GM18868 (cell line): Measurements from ENCODE around the gene KCNQ4.

Experiments used
- ATAC-seq: cut with Tn5 transposase; IDR thresholded peaks from one replicate; pipeline ENCODE4 v1.9.1; 2021; ENCODE audit warnings: mild to moderate bottlenecking, moderate library complexity; ENCODE audit not compliant: unreplicated experiment

The KCNQ4 gene

DNA sequence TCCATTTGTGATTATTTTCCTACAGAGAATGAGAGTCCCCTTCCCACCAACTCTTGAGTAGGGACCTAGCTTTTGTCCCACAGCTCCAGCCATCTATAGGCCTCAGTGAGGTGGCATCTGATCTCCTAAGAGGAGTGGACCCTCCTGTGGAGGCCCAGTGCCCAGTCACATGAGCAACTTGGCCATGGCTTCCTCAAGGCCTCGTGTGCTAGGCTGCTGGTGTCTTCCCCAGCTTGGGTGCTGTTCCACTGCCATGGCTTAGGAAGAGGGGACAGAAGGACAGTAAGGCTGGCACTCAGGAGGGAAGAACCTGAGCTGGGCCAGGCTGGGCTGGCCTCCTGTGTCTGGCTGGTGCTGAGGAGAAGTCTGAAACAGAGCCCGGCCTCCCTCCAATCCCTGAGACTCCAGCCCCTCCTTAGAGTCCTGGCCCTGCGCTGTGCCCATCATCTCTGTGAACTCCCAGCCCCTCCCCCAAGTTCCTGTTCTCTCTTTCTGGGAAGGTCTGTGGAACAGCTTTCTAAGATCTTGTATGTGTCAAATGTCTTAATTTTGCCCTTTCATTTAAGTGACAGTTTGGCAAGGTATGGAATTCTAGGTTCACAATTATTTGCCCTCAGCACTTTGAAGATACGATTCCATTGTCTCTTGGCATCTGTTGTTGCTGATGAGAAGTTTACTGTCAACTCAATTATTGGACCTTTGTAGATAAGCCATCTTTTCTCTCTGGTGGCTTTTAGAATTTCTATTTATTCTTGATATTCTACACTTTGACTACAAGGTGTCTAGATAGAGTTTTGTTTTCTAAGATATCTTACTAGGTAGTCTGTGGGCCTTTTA lies 7.1 kb upstream of the KCNQ4 start:
- no peak for ATAC-seq

DNA sequence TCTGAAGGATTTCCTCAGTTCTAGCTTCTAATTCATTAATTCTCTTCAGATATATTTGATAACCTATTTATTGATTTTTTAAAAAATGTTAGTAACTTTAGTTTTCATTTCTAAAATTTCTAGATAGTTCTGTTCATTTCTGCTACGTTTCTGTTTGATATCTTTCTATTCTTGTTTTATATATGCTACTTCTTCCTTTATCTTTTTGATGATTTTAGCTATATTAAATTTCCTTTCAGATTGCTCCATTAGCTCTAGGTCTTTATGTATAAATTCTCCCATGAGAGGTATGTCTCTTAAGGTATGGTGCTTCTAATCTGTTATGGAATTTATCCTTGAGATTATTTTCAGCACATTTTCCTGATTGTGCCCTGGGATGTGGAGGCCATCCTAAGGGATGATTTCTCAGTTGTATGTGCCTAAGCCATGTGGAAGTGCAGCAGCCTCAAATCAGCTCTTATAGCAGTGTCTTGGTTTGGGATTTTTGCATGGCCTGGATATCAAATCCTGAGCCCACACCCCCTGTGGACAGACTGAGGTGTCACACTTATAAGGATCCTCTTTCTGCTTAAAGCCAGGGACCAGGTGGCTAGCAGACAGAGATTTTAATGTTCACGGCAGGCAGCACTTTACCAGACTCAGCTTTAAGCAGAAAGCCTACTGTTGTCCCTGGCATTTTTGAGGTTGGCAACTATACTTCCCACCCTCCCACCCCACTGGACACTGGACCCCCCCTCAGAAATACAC lies 6.2 kb upstream of the KCNQ4 start:
- ATAC-seq: no peak

DNA sequence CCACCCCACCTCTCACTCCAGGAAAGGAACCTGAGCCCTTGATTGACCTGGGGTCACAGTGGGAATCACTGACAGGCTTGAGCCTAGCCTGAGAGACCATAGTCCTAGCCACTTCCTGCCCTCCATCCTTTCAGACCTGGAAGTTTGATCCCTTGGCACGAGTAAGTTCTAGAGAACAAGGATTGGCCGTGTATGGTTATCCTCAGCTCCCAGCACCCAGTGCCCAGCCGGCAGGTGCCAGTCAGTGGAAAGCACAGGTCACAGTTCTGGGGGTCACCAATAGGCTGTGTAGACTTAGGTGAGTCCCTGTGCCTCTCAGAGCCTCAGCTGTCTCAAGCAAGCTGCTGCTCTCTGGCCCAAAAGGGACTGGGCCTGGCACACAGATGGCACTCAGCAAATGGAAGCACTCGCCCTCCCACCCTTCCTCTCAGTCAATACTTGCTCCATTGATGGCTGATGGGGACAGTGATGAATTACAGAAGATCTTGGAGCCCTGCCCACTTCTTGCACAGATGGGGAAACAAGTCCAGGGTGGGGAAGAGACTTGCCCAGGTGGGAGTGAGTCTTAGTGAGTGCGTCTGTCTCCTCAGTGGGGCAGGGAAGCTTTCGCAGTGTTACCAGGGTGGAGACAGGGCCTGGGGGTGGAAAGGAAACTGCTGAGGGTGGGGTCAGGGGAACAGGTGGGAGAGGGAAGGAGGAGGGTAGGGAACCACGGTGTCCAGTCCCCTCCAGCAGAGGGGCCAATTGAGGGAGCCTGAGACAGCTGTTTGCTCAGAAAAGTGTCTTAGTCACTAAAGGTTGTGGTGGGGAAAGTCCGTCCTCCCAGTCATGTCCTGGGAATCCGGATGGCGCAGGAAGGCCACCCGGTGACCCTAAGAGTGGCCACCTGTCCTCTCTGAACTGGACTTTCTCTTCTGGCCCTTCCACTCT lies 2.6 kb upstream of the KCNQ4 start:
- no peak for ATAC-seq

DNA sequence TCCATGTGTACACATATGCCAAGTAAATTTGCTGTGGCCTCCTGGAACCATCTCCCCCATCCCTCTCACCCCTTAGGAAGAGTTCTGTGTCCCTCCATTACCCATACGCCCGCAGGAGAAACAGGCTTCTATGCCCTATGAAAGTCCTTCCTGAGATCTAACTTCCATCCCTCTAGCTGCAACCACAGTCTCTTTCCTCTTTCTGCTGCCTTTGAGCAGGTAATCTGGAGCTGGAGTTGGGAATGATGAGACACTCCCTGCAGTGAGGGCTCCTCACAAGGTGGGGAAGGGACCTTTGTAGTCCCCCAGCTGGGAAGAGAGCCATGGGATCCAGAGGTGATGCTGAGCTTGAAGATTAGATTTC lies 2.0 kb upstream of the KCNQ4 start:
- no peak for ATAC-seq

DNA sequence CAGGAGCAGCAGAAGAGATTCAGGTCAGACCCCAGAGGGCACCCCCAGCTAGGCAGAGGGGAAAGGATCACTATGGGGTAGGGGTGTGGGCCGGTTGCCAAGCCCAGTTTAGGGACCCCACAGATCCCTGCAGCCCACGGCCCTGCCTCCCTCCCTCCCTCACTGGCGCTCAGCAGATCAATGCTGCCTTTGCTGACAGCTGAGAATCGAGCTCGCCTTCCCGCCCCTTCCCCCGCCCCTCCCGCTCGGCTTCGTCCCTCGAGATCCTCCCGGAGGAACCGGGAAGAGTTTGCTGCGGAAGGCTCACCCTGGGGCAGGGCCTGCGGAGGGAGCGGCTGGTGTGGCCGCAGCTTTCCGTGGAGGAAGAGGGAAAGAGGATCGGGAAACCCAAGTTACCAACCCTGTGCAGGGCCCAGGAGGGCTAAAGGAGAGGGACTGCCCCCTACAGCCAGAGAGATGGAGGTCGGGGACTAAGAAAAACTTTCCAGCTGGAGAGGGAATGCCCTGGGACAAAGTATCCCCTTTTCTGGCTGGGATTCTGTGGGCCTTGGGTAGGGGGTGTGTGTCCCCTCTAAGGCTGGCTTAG lies 1.1 kb upstream of the KCNQ4 start:
- no peak for ATAC-seq

DNA sequence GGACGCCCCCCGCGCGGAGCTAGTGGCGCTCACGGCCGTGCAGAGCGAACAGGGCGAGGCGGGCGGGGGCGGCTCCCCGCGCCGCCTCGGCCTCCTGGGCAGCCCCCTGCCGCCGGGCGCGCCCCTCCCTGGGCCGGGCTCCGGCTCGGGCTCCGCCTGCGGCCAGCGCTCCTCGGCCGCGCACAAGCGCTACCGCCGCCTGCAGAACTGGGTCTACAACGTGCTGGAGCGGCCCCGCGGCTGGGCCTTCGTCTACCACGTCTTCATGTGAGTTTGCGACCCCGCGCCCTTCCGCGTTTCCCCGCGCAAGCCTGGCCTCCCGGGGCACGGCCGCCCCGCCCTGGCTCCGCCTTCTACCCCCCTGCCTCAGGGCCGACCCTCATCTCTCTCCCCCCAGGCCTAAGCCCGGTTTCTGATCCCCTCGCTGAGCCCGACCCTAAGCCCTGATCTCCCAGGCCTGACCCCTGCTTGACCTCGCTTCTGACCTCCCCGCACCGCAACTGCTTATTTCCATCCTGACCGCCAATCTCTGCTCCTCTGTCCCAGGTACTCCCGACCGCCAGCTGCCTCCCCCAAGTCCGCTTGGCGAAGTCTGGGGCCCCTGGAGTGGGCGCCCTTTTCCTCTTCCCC lies 669 bp downstream of the KCNQ4 start:
- no peak for ATAC-seq

DNA sequence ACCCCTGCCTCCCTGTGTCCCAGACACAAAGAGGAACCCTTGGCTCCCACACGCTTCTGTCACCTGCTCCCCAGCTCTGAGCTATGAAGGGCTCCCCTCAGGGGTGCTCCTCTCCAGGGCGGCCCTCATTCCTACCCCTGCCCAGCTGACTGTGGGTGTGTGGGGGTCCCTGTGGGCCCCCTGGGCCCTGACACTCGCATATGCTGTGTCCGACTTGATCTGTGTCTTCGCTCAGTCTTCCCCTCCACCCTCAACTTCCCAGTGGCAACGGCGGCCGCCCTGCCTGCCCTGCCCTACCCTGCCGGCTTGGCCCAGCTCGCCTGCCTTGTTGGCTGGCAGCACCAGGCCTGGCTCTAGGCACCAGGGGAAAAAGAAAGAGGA lies 1.2 kb downstream of the KCNQ4 start:
- ATAC-seq: no peak

DNA sequence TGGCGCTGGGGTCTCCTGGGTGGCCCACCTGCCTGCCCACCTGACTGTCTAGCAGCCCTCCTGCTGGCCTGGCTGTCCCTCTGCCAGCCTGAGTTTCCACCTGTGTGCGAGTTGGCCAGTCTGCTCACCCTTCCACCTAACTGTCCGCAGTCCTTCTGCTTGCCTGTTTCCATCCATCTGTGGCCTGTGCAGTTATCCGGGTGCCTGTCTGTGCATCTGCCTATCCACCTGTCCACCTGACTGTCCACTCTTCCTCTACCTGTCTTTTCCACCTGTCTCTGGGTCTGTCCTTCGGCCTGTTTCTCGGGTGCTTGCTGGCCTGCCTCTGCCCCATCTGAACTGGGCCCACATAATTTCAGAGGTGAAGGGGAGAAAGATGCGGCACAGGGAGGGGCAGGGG lies 1.9 kb downstream of the KCNQ4 start:
- ATAC-seq: no peak

DNA sequence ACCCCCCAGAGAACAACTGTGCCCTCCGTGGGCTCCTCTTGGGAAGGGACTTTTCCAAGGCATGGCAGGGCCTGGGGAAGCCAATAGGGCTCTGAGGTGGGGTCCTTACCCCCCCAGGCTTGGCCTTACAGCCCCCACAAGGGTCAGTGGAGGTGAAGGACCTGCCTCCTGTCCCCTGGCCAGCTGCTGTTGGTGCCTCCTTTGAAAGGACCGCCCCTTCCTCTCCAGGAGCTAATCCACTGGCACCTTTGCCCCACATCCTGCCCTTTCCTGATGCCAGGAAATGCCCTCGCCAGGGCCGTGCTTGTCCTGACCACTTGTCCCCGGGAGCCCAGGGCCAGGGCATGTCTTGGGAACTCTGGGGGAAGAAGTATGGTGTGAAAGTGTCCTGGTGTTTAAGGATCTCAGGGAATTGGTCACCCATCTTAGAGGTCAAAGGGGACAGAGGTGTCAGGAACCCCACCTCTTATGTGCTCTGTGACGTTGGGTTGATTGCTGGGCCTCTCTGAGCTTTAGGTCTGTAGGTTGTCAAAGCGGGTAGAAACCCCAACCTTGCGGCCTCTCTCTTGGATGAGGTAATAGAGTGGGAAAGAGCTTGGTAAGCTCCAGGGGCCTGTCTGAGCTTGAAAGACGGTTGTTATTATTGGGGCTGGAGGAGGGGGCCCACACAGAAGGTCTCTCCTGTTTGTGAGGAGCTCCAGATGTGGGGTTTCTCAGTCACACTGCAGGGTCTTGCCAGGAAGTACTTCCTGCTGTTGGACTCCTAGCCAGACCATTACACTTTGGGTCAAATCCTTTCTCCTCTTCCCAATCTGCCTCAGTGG lies 2.8 kb downstream of the KCNQ4 start:
- no peak for ATAC-seq

DNA sequence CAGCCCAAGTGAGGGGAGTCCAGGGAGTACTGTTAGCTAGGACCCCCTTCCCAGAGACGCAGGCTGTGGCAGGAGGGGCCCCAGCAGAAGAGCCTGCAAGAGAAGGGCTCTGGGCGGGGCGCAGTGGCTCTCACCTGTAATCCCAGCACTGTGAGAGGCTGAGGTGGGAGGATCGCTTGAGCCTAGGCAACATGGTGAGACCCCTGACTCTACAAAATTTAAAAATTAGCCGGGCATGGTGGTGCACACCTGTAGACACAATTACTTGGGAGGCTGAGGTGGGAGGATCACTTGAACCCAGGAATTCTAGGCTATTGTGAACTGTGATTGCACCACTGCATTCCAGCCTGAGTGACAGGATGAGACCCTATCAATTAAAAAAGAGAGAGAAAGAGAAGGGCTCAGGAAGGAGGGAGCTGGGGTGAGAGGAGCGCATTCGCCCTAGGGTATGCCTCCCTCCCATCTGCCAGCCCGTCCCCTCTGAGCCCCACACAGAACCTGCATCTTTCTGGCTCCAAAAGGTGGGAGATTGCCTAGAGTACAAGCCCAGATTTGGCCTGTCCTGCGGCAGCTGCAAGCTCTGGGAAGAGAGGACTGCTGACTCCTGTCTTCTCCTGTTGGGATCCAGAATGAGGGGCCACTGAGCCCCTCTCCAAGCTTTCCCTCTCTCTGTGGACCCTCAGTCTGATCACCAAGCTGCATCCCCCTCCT lies 3.6 kb downstream of the KCNQ4 start:
- no peak for ATAC-seq

DNA sequence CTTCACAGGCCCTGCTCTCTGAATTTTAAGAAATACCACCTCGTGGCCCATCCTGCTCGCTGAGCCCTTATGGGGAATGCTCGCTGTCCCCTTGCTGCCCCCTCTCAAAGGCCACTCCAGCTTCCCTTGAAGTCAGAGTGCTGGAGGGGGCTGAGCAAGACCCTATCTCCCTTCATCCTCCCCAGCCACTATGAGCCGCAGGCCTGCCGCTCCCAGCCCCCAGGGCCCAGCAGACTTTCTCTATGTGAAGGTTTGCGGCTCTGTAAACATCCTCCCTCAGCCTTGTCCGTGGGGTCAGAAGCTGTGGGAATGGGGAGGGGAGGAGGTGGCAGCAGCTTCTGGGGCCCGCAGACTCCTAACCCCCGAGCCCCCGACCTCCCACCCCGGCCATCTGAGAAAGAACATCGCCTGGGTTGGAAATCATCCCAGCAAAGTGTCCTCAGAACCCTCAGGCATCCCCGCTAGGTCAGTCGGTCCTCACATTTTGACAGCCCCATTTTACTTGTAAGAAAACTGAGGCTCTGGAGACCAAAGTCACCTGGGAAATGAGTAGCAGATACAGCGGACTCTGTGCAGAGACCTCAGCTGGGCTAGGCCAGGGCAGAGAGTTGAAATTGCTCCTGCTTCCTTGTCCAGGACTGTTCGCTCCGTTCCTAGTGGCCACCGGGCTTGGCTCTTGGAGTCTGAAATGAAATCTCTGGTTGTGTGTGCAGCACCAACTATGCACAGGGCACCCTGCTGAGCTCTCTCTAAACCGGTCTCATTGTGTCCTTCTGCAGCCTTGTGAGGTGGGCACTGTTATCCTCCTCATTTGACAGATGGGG lies 4.4 kb downstream of the KCNQ4 start:
- ATAC-seq: no peak

DNA sequence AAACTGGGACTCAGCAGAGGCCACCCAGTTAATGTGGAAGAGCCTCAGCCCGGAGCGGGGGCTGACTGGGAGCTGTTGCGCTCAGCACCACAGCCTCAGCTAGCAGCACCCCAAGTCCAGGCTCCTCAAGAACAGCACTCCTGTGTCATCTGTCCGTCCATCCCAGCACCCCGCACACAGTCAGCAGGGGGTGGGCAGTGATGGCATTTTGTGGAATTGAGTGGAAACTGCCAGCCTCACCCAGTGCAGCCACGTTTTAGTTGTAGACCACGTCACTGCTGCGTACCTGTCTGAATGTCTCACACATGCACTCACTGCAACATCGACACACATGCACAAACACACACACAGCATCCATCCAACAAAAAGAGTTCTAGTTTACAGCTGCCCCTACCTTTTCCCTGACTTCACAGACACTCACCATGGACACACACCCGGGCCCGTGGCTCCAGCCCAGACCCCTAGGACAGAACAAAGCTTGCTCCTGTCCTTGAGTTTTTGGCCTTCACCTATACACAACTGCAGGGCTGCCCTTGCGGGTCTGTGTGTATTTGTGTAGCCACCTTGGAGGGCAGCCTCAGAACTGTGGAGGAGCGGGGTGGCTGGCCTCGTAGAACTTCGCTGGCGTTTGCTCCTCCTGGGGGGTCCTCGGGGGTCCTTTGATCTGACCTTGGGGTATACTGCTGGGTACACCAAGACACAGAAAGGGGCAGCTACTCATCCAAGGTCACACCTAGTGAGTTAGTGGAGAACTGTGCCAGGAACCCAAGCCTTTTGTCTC lies 5.2 kb downstream of the KCNQ4 start:
- no peak for ATAC-seq

DNA sequence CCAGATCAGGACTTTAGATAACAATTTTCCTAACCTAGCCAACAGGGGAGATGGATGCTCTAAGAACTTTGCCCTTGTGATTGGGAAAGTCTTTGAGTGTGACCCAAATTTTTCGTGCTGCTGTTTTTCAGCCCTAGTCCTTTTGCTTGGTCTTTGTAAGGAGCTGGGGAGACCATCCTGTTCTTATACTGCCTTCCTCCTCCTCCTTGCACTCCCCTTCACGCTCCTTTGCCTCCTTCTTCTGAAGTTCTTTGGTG lies 5.7 kb downstream of the KCNQ4 start:
- ATAC-seq: no peak

DNA sequence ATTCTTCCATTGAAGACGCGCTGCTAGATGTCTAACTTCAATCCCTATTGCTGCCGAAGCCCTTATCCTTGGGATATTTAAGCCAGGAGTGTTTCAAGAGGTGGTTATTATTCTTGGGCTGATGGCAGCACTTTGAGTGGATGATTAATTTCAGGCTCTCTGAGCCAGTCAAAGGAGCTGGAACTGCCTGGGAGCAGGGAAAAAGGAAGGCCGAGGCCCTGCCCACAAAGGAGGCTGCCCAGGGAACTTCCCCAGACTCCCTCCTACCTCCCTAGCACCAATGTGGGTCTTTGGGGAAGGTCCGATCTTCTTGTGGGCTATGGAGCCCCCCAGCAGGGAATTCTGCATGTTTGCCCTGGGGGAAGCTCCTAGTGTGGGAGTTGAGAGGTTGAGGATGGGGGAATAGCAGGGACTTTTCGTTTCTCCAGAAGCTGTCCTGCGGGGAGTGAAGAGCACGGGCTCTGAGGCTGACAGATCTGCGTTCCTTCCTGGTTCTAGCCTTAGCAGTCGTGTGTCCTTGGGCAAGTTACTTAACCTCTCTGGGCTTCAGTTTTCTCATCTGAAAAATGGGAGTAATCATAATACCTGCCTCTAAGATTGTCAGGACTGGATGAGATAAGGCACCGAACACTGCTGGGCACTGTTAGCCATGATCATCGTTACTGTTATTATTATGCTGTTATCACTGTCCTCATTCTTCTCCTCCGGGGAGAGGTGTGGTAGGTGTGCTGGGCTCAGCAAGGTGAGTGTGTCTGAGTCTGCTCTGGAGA lies 6.3 kb downstream of the KCNQ4 start:
- no peak for ATAC-seq

DNA sequence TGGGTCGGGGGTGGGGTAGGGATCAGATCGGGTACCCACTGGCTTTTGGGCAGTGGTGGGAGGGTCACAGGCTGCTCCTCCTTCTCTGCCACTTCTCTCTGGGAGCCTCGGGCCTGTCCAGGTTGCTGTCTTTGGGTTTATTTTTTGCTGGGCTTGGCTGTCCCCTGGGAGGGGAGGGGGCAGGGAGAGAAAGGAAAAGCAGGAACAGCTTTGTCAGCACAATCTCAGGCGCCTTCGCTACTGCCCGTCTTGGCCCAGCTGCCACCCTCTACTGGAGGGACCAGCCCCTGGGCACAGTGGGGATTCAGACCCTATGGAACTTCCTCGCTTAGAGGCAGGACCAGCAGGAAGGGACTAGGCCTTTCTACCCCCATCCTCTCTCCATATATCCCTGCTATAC lies 8.4 kb downstream of the KCNQ4 start:
- ATAC-seq: no peak

DNA sequence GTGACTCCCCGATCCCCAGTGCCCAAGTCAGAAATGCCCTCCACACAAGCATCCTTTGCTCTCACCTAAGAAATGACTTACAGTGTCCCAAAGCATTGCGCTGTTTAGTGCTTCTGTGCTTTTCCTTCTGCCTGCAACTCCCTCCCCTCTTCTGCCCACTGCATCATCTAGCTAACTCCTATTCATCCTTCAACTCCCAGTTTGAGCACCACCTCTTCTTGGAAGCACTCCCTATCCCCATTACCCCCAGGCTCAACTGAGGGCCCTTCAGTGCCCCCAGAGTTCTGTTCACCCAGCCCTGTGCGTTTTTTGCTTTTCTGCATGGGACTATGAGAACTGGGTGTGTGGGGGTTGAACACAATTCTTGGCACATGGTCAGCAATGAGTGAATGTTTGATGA lies 10.0 kb downstream of the KCNQ4 start:
- ATAC-seq: no peak

DNA sequence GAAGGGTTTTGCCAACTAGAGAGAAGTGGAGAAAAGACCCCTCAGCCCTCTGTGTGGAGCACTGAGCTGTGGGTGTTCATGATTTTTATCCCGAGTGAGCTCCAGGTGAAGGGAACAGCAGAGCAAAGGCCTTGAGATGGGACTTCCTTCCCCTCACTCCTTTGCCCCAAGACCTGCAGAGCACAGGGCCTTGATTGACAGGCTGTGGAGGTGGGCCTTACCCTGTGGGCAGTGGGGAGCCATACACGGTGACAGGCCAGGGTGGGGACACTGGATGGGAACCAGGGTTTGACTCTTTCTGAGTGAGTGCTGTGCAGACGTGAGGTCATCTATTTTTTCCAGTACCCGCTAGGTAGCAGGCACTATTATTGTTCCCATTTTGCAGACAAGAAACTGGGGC lies 10.5 kb downstream of the KCNQ4 start:
- no peak for ATAC-seq
